Retinal pigment epithelial cell (primary cell): ENCODE results near the gene ELF5.

ENCODE experiments used
- DNase-seq: peaks from one replicate; pipeline ENCODE4 v3.0.0-alpha.2; 2010; ENCODE audit warnings: low read depth
- H3K4me3 ChIP-seq: 2 replicates; pipeline ENCODE4 v1.5.1; 2011; ENCODE audit warnings: mild to moderate bottlenecking, low read length, control low read depth, moderate library complexity
- CTCF ChIP-seq: conservative IDR thresholded peaks from 2 replicates; pipeline ENCODE4 v1.5.1; 2011; ENCODE audit warnings: low read depth, low read length, control low read depth, inconsistent platforms

The ELF5 gene

GRCh38 chr11:34437224-34438125 is 76.1 kb downstream of the ELF5 start:
- TF ChIP-seq CTCF = no peak
- peak overlapping the region; percentile 90 for H3K4me3 ChIP-seq
- no peak for DNase-seq

- no peak for DNase-seq
- H3K4me3 ChIP-seq = no peak overlapping the region
- no peak for TF ChIP-seq CTCF
These were observed 79.7 kb downstream of the ELF5 start for GRCh38 chr11:34433899-34434298.

- no peak for TF ChIP-seq CTCF
- no peak for DNase-seq
- no peak overlapping the region for H3K4me3 ChIP-seq
These were observed 80.8 kb downstream of the ELF5 start for GRCh38 chr11:34432822-34433221.

- no peak overlapping the region for H3K4me3 ChIP-seq
- DNase-seq = no peak
- no peak for TF ChIP-seq CTCF
These were observed 81.6 kb downstream of the ELF5 start for GRCh38 chr11:34431979-34432378.
